ENCODE measurements around the gene ADARB2.
"Not testable (repeated sequence)": the region's sequence is repeated elsewhere in the genome, so short reads cannot be mapped to it uniquely, and the experiment has no call there.

Gene ADARB2

DNA sequence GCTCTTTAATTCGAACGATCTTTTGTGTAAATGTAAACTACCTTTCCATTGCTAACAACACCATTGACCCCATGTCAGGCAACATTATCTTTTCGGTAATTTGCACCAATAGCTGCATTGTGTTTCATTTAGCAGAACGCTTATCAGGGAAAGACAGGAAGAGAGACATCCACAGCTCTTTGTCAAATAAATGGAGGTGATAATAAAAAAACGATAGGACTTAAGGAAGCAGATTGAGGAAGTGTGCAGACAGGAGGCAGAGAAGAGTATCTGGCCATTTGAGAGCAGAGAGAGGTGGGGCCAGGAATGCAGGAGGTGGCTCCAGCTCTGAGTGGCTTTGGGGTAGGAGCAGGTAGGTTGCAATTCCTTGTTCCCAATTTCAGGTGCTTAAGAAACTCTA is 37.5 kb upstream of the ADARB2 start:
- H3K4me3 ChIP-seq (ENCODE audit: low read depth, low read length): no peak overlapping the region
- no peak for TF ChIP-seq CTCF (IDR thresholded peaks at IDR 0.05; ENCODE audit: low read depth, low read length, missing control alignments)
- DNase-seq (ENCODE audit: low read depth): no peak

GRCh38 chr10:1773204-1773603 is 35.9 kb upstream of the ADARB2 start:
- H3K4me3 ChIP-seq (ENCODE audit: low read depth, low read length); DNase-seq (ENCODE audit: low read depth): not testable (repeated sequence)

GRCh38 chr10:1766049-1766448 is 28.7 kb upstream of the ADARB2 start:
- no peak overlapping the region for H3K4me3 ChIP-seq (ENCODE audit: low read depth, low read length)
- no peak for DNase-seq (ENCODE audit: low read depth)
- no peak for TF ChIP-seq CTCF (IDR thresholded peaks at IDR 0.05; ENCODE audit: low read depth, low read length, missing control alignments)

DNA sequence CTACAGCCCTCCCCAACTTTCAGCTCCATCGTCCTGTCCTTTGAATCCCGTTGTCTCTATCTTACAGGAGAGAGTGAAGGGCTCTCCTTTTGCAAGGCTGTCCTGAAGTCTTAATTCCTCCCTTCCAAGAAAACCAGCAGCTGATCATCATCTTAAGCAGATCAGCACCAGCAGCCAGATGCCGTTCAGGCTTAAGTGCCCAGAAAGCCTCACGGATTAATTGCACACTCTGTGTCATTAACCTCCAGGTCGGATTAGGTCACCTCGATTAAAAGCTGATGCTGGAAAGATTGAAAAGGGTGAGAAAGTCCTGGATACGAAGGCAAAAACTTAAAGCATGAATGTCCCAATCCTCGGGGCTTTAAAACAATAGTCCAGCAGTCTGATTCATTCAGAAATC is 24.8 kb upstream of the ADARB2 start:
- DNase-seq (ENCODE audit: low read depth): no peak
- no peak for TF ChIP-seq CTCF (IDR thresholded peaks at IDR 0.05; ENCODE audit: low read depth, low read length, missing control alignments)
- H3K4me3 ChIP-seq (ENCODE audit: low read depth, low read length): no peak overlapping the region

GRCh38 chr10:1754506-1755153 is 17.3 kb upstream of the ADARB2 start:
- no peak for TF ChIP-seq CTCF (IDR thresholded peaks at IDR 0.05; ENCODE audit: low read depth, low read length, missing control alignments)
- H3K4me3 ChIP-seq (ENCODE audit: low read depth, low read length): no peak overlapping the region
- DNase-seq (ENCODE audit: low read depth): no peak

GRCh38 chr10:1752153-1752552 is 14.8 kb upstream of the ADARB2 start:
- TF ChIP-seq CTCF (IDR thresholded peaks at IDR 0.05; ENCODE audit: low read depth, low read length, missing control alignments): no peak
- DNase-seq (ENCODE audit: low read depth): no peak
- no peak overlapping the region for H3K4me3 ChIP-seq (ENCODE audit: low read depth, low read length)

- no peak for TF ChIP-seq CTCF (IDR thresholded peaks at IDR 0.05; ENCODE audit: low read depth, low read length, missing control alignments)
- H3K4me3 ChIP-seq (ENCODE audit: low read depth, low read length): no peak overlapping the region
- no peak for DNase-seq (ENCODE audit: low read depth)
Observed at GRCh38 chr10:1747590-1748157, 10.3 kb upstream of the ADARB2 start.

Data from GM12864 (cell line).